ENCODE results near the gene SLX4IP.

The SLX4IP gene

GRCh38 chr20:10670501-10671220 lies 235.6 kb downstream of the SLX4IP start:
- no peak for TF ChIP-seq CTCF (IDR thresholded peaks at IDR 0.05; ENCODE audit: unreplicated experiment in 3 of 3)
- H3K27ac Mint-ChIP-seq: peak overlapping the region; percentile 93 to 96 (median 95)
- H3K4me1 Mint-ChIP-seq: peaks cover 62% of the 10 kb centered on the region
- no peaks in the 10 kb centered on the region for H3K27me3 Mint-ChIP-seq (ENCODE audit: low read depth)
- no peaks in the 10 kb centered on the region for H3K9me3 Mint-ChIP-seq
- peaks cover 54% of the 10 kb centered on the region for H3K36me3 Mint-ChIP-seq (ENCODE audit: low read depth)
- H3K4me3 Mint-ChIP-seq: peak overlapping the region; percentile 86 to 91 (median 87)

GRCh38 chr20:10671221-10671918 lies 236.3 kb downstream of the SLX4IP start:
- H3K27ac Mint-ChIP-seq: peak overlapping the region; percentile 93 to 96 (median 95)
- peaks cover 55% of the 10 kb centered on the region for H3K4me1 Mint-ChIP-seq
- peak overlapping the region; percentile 86 to 91 (median 87) for H3K4me3 Mint-ChIP-seq
- H3K27me3 Mint-ChIP-seq (ENCODE audit: low read depth): no peaks in the 10 kb centered on the region
- TF ChIP-seq CTCF (IDR thresholded peaks at IDR 0.05; ENCODE audit: unreplicated experiment in 3 of 3): peak; percentile 46 to 59 (median 52)
- H3K36me3 Mint-ChIP-seq (ENCODE audit: low read depth): peaks cover 48% of the 10 kb centered on the region
- H3K9me3 Mint-ChIP-seq: no peaks in the 10 kb centered on the region

- no peak for TF ChIP-seq CTCF (IDR thresholded peaks at IDR 0.05; ENCODE audit: unreplicated experiment in 3 of 3)
- H3K4me3 Mint-ChIP-seq: peak overlapping the region; percentile 86 to 91 (median 87)
- H3K36me3 Mint-ChIP-seq (ENCODE audit: low read depth): peaks cover 48% of the 10 kb centered on the region
- H3K27ac Mint-ChIP-seq: peak overlapping the region; percentile 93 to 96 (median 95)
- peaks cover 4% of the 10 kb centered on the region for H3K27me3 Mint-ChIP-seq (ENCODE audit: low read depth)
- H3K9me3 Mint-ChIP-seq: no peaks in the 10 kb centered on the region
- peaks cover 52% of the 10 kb centered on the region for H3K4me1 Mint-ChIP-seq
Measured at GRCh38 chr20:10671919-10672623, 237.0 kb downstream of the SLX4IP start.

GRCh38 chr20:10672624-10673127 lies 237.6 kb downstream of the SLX4IP start:
- Mint-ChIP-seq H3K27ac (peak overlapping the region; percentile 93 to 96 (median 95)), H3K4me3 (peak overlapping the region; percentile 86 to 91 (median 87)), H3K9me3 (no peaks in the 10 kb centered on the region)

More at GRCh38 chr20:10672624-10673127, 237.6 kb downstream of the SLX4IP start:
- H3K27me3 Mint-ChIP-seq (ENCODE audit: low read depth): peaks cover 4% of the 10 kb centered on the region
- peaks cover 46% of the 10 kb centered on the region for H3K4me1 Mint-ChIP-seq
- H3K36me3 Mint-ChIP-seq (ENCODE audit: low read depth): peaks cover 42% of the 10 kb centered on the region
- TF ChIP-seq CTCF (IDR thresholded peaks at IDR 0.05; ENCODE audit: unreplicated experiment in 3 of 3): no peak
